HepG2 (cell line): ENCODE results near the gene XPO5. TPM values are rescaled to one million over a fixed set of nuclear protein-coding genes. Genes with fewer than 3 reads are reported as not detected.

Source experiments
- ATAC-seq: fragments of 200-7000 bp; cut with Tn5 transposase; 3 replicates; pipeline ENCODE4 v1.9.1; 2020; ENCODE audit warnings: mild to moderate bottlenecking, moderate library complexity
- BruUV-seq: library from RNA; stranded (reverse); fragments of 400-500 nt; replicated peaks from 2 replicates; lab custom pipeline; 2021; lab: Mats Ljungman, UMichigan
- CTCF ChIA-PET: fragments of 300-600 bp; formaldehyde crosslinking; extraction: SDS; loops from one replicate; lab custom pipeline; 2021; ENCODE audit warnings: low total read pairs, inconsistent platforms, low intra/inter-chr PET ratio; lab: Yijun Ruan, JAX
- POLR2A ChIA-PET: fragments of 350-600 bp; sonication (Branson Sonifier 250); formaldehyde crosslinking; loops from one replicate; lab custom pipeline; 2020; ENCODE audit warnings: antibody characterized with exemption, inconsistent platforms; lab: Yijun Ruan, JAX
- DNase-seq: peaks from one replicate; pipeline ENCODE4 v3.0.0-alpha.2; 2015; ENCODE audit warnings: low spot score
- FAIRE-seq: peaks from 3 replicates; lab custom pipeline; 2011; peaks lifted over from hg19 to GRCh38; lab: Jason Lieb, UNC
- H2AFZ ChIP-seq: one replicate; pipeline ENCODE4 v1.6.1; 2011; ENCODE audit warnings: low read length, inconsistent platforms
- H3K27ac ChIP-seq: fragments of 300-600 bp; 3 replicates; pipeline ENCODE4 v1.8.0; 2011; ENCODE audit warnings: mixed run types, mild to moderate bottlenecking, mixed read lengths, low read length, inconsistent platforms; ENCODE audit not compliant: insufficient read depth; ENCODE audit errors: extremely low read length
- H3K27me3 ChIP-seq, 2 experiments: fragments of 200-600 bp in 1 of 2; 2 replicates in 1 of 2; 3 replicates in 1 of 2; pipeline versions ENCODE4 v1.6.0 to v1.8.0; 2011; ENCODE audit warnings: low read length in 2 of 2, mild to moderate bottlenecking in 2 of 2, moderate library complexity in 2 of 2, inconsistent platforms in 1 of 2; ENCODE audit not compliant: insufficient read depth in 2 of 2, control insufficient read depth in 1 of 2
- H3K36me3 ChIP-seq, 2 experiments: fragments of 200-600 bp in 1 of 2; replicated peaks in 1 of 2; 2 replicates in 1 of 2; 3 replicates in 1 of 2; pipeline versions ENCODE4 v1.5.1 to v1.8.0; 2011; ENCODE audit warnings: low read length in 2 of 2, inconsistent platforms in 1 of 2; ENCODE audit not compliant: insufficient read depth in 2 of 2, control insufficient read depth in 1 of 2
- H3K4me1 ChIP-seq: 2 replicates; pipeline ENCODE4 v1.5.1; 2012; ENCODE audit warnings: low read length, inconsistent platforms; ENCODE audit not compliant: insufficient read depth
- H3K4me2 ChIP-seq: 2 replicates; pipeline ENCODE4 v1.6.0; 2011; ENCODE audit warnings: low read depth, low read length, inconsistent platforms
- H3K4me3 ChIP-seq, 3 experiments: fragments of 200-600 bp in 1 of 3; sonication (generic), shearing (Covaris generic) in 1 of 3; replicated peaks in 1 of 3; 2 replicates each; pipeline ENCODE4 v1.5.1; 2011 to 2016; ENCODE audit warnings: low read length in 3 of 3, inconsistent platforms in 2 of 3, low read depth in 2 of 3, mild to moderate bottlenecking in 2 of 3, control low read depth in 1 of 3, mixed read lengths in 1 of 3; ENCODE audit not compliant: insufficient read depth in 1 of 3
- H3K79me2 ChIP-seq: one replicate; pipeline ENCODE4 v1.6.1; 2011; ENCODE audit warnings: low read length, inconsistent platforms; ENCODE audit not compliant: insufficient read depth
- H3K9ac ChIP-seq: 2 replicates; pipeline ENCODE4 v1.6.0; 2011; ENCODE audit warnings: mild to moderate bottlenecking, low read depth, low read length, inconsistent platforms; ENCODE audit not compliant: insufficient read depth
- H3K9me3 ChIP-seq: 2 replicates; pipeline ENCODE4 v1.5.1; 2012; ENCODE audit warnings: mild to moderate bottlenecking, low read length
- H4K20me1 ChIP-seq: 2 replicates; pipeline ENCODE4 v1.6.0; 2011; ENCODE audit warnings: inconsistent platforms, mild to moderate bottlenecking, low read length, moderate library complexity; ENCODE audit not compliant: insufficient read depth
- HOXA9 ChIP-seq: sonication (generic); formaldehyde crosslinking; IDR thresholded peaks from 2 replicates; pipeline ENCODE4 v1.8.1; 2022; ENCODE audit warnings: missing genetic modification reagents, mild to moderate bottlenecking, moderate library complexity, borderline replicate concordance
- POLR2G ChIP-seq: fragments of 200-400 bp; formaldehyde crosslinking; IDR thresholded peaks from 2 replicates; pipeline ENCODE4 v1.6.1; 2018; ENCODE audit warnings: mild to moderate bottlenecking, low read depth, low read length, moderate library complexity
- SIX4 ChIP-seq: sonication (generic); formaldehyde crosslinking; IDR thresholded peaks from 2 replicates; pipeline ENCODE4 v1.4.0; 2020; ENCODE audit warnings: missing genetic modification reagents
- ZBTB46 ChIP-seq: sonication (generic); formaldehyde crosslinking; IDR thresholded peaks from 2 replicates; pipeline ENCODE4 v1.4.0; 2020; ENCODE audit warnings: mild to moderate bottlenecking, missing genetic modification reagents, borderline replicate concordance
- ZNF317 ChIP-seq: sonication (generic); formaldehyde crosslinking; IDR thresholded peaks from 2 replicates; pipeline ENCODE4 v1.5.0; 2020; ENCODE audit warnings: mild to moderate bottlenecking, missing genetic modification reagents
- ZNF557 ChIP-seq: sonication (generic); formaldehyde crosslinking; IDR thresholded peaks from 2 replicates; pipeline ENCODE4 v1.4.0; 2020; ENCODE audit warnings: missing genetic modification reagents
- ZNF570 ChIP-seq: sonication (generic); formaldehyde crosslinking; IDR thresholded peaks from 2 replicates; pipeline ENCODE4 v1.4.0; 2020; ENCODE audit warnings: mild to moderate bottlenecking, missing genetic modification reagents, borderline replicate concordance
- ZNF605 ChIP-seq: sonication (generic); formaldehyde crosslinking; IDR thresholded peaks from 2 replicates; pipeline ENCODE4 v1.8.0; 2022; ENCODE audit warnings: mild to moderate bottlenecking, missing genetic modification reagents
- ZNF7 ChIP-seq: IDR thresholded peaks from 2 replicates; pipeline ENCODE4 v1.6.1; 2016; ENCODE audit warnings: missing biosample characterization, missing genetic modification reagents
- WGBS: methylation state at CpG from one replicate; pipeline ENCODE4 v1.1.6; 2017; ENCODE audit warnings: low lambda C conversion rate; 5-methylcytosine and 5-hydroxymethylcytosine counted together
- in situ Hi-C: cut with HindIII; loops from 2 replicates; pipeline ENCODE4 v1.10.0; 2017; ENCODE audit warnings: low pct_unique_long_range_greater_than_20kb; ENCODE audit not compliant: extremely low pct_ligation_motif_present
- intact Hi-C: fragments of 100-400 bp; cut with micrococcal nuclease; formaldehyde crosslinking; loops from one replicate; pipeline ENCODE4 v1.10.0; 2022; ENCODE audit not compliant: unreplicated experiment
- polyA plus RNA-seq, 8 experiments: library from polyadenylated mRNA; depleted of rRNA in 3 of 8; stranded (reverse) in 7 of 8; unstranded in 1 of 8; fragments of >200 nt; fragmentation: Illumina TruSeq in 4 of 8; extraction: Trizol in 4 of 8; gene quantifications; 2 replicates each; pipeline versions ENCODE4 v1.2.1 to v1.2.3, GENCODE V29; 2011 to 2016; ENCODE audit warnings: low read depth in 4 of 8, missing spikeins in 1 of 8, mixed read lengths in 1 of 8; ENCODE audit not compliant: insufficient read depth in 1 of 8
- total RNA-seq, 5 experiments: library from RNA; depleted of rRNA; stranded (reverse); fragments of >200 nt; fragmentation: Illumina TruSeq; extraction: Trizol; gene quantifications; 2 replicates each; pipeline ENCODE4 v1.2.3, GENCODE V29; 2016; ENCODE audit warnings: low read depth in 1 of 5

Gene XPO5
- total and polyA plus RNA-seq, 2 of the 13 experiments (the other 11 are each of a cell fraction or from before 2014, with no cell fraction given): 52.2 to 68.0 TPM

- peak; percentile 0; the same call in 1 of the 2 replicates for TF ChIP-seq POLR2G
- TF ChIP-seq ZNF7: no peak
- Histone ChIP-seq H3K9ac (no peak overlapping the region), H3K79me2 (no peaks in the 10 kb centered on the region), H3K4me2 (no peak overlapping the region), H3K4me1 (0 out of 2 replicates have a peak, but pooled peaks cover 5% of the 10 kb centered on the region), H3K4me3 (no peak overlapping the region), H3K36me3 (peaks cover 9 to 44% of the 10 kb centered on the region in 2 experiments), H4K20me1 (no peaks in the 10 kb centered on the region), H3K27ac (no peak overlapping the region), H2AFZ (no peak overlapping the region), H3K9me3 (no peaks in the 10 kb centered on the region), H3K27me3 (no peaks in the 10 kb centered on the region)
- POLR2A ChIA-PET: interaction anchor here (1.9 to 3.9 kb wide), 2 partner anchors 12 to 15 kb away, joined by 10 to 32 read pairs; partner anchors contain the start of gene GTPBP2
- no TSS peak for BruUV-seq
- FAIRE-seq: no peak
- CTCF ChIA-PET: no interaction called here
- ATAC-seq: no peak
- in situ Hi-C loops (no loop called here), intact Hi-C loops (no loop called here)
- DNase-seq: no peak
- WGBS: 95% methylated on average over 3 of the region's 3 CpGs
These were observed 38.5 kb upstream of the XPO5 start for GRCh38 chr6:43614396-43614730.

- ChIA-PET CTCF (no interaction called here), POLR2A (interaction anchor here (1.9 to 3.9 kb wide), 2 partner anchors 13 to 16 kb away, joined by 10 to 32 read pairs; partner anchors contain the start of gene GTPBP2)
- H3K27me3 ChIP-seq: no peaks in the 10 kb centered on the region
- H3K9me3 ChIP-seq: no peaks in the 10 kb centered on the region
- FAIRE-seq (no peak), DNase-seq (no peak), ATAC-seq (no peak)
- no peak overlapping the region for H3K27ac ChIP-seq
- WGBS: 97% methylated on average over 6 of the region's 6 CpGs
- H3K4me2 ChIP-seq: no peak overlapping the region
- 0 out of 2 replicates have a peak, but pooled peaks cover 5% of the 10 kb centered on the region for H3K4me1 ChIP-seq
- TF ChIP-seq ZNF317 (CRISPR knock-in tag): no peak
- TF ChIP-seq HOXA9 (CRISPR knock-in tag): no peak
- no peak for TF ChIP-seq ZBTB46 (CRISPR knock-in tag)
- no peak for TF ChIP-seq ZNF570 (CRISPR knock-in tag)
- peak; percentile 33 for TF ChIP-seq POLR2G
- TF ChIP-seq ZNF605: no peak
- TF ChIP-seq SIX4 (CRISPR knock-in tag): no peak
- TF ChIP-seq ZNF557 (CRISPR knock-in tag): no peak
- intact Hi-C loops (no loop called here), in situ Hi-C loops (no loop called here)
- no peak overlapping the region for H2AFZ ChIP-seq
- H3K9ac ChIP-seq: no peak overlapping the region
- no peaks in the 10 kb centered on the region for H3K79me2 ChIP-seq
- no peaks in the 10 kb centered on the region for H4K20me1 ChIP-seq
- peaks cover 9 to 49% of the 10 kb centered on the region in 2 experiments for H3K36me3 ChIP-seq
- H3K4me3 ChIP-seq: no peak overlapping the region
- BruUV-seq: no TSS peak
These were observed 38.0 kb upstream of the XPO5 start for GRCh38 chr6:43613721-43614395.
